Measurements from ENCODE around the gene LRP1-AS.

The LRP1-AS gene

DNA sequence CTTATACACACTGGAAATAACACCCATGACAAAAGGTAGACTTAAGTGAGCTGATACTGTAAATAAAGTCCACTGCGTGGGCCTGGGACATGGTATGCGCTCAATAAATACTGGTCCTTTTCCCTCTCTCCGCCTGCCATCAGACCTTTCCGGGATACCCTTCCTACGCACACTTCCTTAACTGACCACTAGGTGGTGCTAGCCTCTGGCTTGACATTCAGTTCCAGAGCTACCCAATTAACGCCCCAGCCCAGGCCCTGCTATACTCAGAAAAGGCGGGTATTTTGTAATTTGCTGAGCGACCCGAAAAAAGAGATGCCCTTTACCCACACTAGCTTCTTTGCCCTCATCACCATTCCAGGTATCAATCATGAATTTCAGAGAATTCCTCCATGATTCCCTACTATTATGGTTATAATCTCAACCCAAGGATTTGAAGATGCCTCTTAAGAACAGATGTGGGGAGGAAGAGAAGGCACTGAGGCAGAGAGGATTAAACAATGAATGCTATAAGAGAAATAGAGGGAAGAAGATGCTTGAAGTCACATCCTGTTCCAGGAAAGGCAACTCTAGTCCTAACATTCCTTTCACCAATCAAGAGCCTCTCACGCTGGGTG is 23.1 kb downstream of the LRP1-AS start:
- in situ Hi-C loops (cut with MboI; ENCODE audit: low sequenced_read_pairs) = loop anchor here (5.0 kb wide), 1 partner anchor 53 kb away; no protein-coding TSS in a partner anchor

- in situ Hi-C loops (cut with MboI; ENCODE audit: low sequenced_read_pairs) = loop anchor here (5.0 kb wide), 1 partner anchor 53 kb away; no protein-coding TSS in a partner anchor
Observed at GRCh38 chr12:57123813-57124212, 23.6 kb downstream of the LRP1-AS start.

GRCh38 chr12:57120718-57121117 is 26.7 kb downstream of the LRP1-AS start:
- in situ Hi-C loops (cut with MboI; ENCODE audit: low sequenced_read_pairs) = loop anchor here (5.0 kb wide), 1 partner anchor 57 kb away; no protein-coding TSS in a partner anchor

DNA sequence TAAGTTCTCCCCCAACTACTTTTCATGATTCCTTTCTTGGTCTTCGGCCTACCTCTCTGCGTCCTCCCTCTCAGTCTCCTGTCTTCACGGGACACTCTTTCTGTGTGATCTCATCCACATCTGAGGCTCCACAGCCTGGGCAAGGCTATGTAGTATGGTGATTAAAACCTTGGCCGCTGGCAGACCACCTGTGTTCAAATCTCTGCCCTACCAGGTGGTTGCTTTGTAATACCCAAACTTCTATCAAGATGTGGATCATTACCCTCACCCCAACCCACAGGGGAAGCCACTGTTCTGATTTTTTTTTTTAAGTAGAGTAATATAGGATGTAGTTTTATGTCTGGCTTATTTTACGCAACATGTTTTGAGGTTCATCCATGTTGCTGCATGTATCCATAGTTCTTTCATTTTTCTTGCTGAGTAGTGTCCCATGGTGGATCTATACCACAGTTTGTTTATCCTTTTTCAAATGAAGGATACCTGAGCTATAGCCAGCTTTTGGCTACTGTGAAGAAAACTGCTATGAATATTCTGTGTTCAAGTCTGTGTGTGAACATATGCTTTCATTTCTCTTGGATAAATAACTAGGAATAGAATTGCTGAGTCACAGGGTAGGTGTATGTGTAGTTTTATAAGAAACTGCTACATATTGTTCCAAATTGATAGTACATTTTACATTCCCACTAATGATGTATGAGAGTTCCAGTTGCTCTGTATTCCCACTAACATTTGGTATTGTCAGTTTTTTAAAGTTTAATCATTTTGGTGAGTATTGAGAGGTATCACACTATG is 27.9 kb downstream of the LRP1-AS start:
- in situ Hi-C loops (cut with MboI; ENCODE audit: low sequenced_read_pairs) = loop anchor here (5.0 kb wide), 1 partner anchor 58 kb away; no protein-coding TSS in a partner anchor

DNA sequence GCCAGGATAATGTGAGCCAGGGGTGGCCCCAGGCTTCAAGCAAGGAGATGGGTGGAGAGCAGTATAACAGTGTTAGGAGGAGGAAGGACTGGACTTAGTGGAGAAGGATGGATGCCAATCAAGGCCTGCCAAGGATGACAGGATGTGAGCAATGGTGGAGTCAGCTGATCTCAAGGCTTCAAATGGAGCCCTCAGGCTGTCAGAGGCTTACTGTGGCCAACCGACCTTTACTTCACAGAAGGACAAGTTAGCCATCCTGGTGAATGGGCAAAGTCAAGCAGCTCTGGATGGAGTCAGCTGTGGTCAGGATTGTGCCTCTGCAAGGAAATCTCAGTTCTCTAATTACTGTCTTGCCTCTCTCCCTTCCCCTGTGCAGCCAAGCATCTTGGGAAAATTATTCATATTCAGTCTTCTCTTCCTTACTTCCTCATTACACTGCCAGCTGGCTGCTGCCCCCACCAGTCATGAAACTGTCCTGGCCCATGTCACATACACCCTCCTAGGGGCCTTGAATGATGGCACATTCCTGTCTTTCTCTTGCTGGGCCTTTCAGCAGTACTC is 28.6 kb downstream of the LRP1-AS start:
- in situ Hi-C loops (cut with MboI; ENCODE audit: low sequenced_read_pairs) = no loop called here

DNA sequence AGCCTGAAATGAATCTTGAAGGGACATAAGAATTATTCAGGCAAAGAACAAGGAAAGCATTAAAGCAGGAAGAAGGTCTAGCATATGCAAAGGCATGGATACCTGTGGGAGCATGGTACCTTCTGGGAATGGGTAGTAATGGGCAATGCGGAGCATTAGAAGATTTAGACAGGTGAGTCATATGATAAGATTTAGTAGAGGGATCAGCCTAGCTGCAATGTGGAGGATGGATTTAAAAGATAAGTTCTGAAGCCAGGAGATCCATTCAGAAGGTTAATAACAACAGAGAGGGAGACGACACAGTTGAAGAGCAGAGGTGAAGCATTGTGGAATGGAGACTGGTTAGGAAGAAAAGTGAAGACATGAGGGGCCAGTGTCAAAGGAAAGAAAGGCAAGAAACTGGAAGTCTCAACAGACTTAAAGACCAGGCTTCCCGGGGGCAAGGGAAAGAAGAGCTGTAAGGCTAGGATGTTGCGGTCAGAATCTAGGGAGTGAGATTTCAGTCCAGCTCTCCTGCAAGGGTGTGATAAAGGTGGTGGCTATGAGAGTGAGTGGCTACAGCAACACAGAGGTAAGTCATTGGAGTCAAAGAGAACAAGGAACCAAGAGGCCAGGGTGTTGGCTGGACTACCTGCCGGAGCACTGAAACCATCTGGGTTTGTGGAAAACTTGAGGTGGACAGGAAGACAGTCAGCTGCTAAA is 30.7 kb downstream of the LRP1-AS start:
- in situ Hi-C loops (cut with MboI; ENCODE audit: low sequenced_read_pairs) = no loop called here

DNA sequence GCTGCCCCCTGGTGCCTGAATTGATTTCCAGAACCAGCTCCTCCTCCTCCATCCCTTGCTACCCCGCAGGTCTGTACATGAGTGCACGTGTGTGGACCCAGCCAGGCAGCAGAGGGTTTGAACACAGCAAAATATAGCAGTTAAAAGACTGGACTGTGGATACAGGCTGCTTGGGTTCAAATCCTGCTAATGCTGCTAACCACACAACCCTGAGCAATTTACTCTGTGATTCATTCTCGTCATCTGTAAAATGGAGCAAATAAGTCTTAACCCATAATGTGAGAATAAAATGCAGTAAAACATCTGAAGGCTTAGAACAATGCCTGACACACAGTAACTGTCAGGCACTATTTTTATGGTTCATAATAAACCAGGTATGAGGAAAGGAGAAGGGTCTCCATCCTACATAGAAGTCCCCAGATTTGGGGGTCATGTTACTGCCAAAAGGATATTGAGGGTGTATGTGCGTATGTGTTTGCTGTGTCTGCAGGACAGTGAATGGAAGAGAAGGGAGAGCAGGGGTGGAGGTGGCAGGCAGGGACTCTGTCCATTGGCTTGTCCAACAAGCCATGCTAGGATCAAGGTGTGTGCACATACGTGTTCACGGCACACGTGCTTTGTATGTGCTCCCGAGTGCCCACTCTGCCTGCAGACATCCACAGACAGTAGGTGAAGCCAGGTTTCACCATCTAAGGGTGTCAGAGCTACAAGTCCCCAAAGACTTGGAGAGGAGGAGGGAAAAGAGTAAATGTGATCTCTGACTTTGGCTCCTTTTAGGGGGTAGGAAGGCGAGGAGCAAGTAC is 34.7 kb downstream of the LRP1-AS start:
- in situ Hi-C loops (cut with MboI; ENCODE audit: low sequenced_read_pairs) = no loop called here

DNA sequence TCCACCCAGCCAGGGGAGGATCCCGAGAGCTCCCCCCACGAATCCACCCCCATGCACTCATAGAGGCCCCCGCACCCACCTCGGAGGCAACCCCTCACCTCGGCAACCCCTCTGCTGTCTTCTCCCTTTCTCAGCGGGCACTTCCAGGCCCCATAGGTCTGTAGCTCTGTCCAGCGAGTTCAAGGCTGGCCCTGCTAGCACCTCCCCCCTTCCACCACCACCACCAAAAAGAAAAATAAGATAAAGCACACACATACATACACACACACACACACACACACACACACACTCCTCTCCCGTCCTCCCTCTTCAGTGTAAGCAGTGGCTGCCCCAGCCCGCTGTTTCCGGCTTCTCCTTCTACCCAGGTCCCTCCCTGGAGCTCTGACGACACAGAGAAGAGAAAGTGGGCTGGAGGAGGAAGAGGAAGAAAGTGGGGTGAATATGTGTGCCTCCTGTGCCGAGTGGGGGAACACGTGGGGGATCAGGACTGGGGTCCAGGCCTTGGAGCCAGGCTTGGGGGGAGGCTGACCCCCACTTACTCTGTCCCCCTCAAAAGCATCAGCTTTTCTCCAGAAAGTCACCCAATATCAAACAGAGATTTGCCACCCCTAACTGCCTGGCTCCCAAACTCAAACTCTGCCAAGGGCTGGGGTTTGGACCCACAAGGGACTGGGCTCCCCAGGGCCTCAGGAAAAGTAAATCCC is 36.2 kb downstream of the LRP1-AS start, which contains the start of gene STAT6:
Gene STAT6 (minus strand): TSS at position 332 of the 704 bp plus-strand sequence. CDS start 3,084 bp downstream, outside the sequence.
- in situ Hi-C loops (cut with MboI; ENCODE audit: low sequenced_read_pairs) = no loop called here

- in situ Hi-C loops (cut with MboI; ENCODE audit: low sequenced_read_pairs) = no loop called here
Observed at GRCh38 chr12:57110104-57111030, 37.1 kb downstream of the LRP1-AS start.

GRCh38 chr12:57109207-57110103 is 38.0 kb downstream of the LRP1-AS start:
- in situ Hi-C loops (cut with MboI; ENCODE audit: low sequenced_read_pairs) = no loop called here

GRCh38 chr12:57107456-57108155 is 39.8 kb downstream of the LRP1-AS start:
- in situ Hi-C loops (cut with MboI; ENCODE audit: low sequenced_read_pairs) = no loop called here

DNA sequence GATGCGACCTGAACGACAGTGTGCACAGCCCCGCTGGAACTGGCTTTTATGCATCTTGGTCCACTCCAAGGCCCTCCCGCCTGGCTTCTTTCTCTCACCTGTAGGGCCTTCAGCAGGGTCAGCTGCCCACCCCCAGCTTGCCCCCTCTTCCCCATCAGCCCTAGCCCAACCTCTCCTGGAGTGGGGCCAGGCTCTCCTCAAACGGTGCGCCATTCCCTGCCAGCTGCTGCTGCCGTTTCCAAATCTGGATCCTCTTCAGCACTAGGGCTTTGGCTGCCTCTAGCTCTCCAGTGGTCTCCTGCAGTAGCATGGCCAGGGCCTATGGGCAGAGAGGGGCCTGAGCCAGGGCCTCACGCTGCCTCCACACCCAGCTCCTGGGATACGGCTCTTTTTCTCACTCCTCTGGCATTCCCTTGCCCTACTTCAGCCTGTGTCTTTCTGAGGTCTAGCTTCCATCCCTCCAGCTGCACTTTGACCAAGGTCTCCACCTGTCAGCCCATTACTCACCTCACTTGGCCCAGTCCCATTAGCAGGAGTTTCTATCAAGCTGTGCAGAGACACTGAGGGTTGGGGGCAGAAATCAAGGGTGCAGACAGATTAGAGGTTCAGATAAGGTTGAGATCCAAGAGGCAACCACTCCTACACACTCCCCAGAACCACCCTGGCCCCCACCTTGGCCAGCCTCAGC is 41.3 kb downstream of the LRP1-AS start:
- in situ Hi-C loops (cut with MboI; ENCODE audit: low sequenced_read_pairs) = no loop called here

DNA sequence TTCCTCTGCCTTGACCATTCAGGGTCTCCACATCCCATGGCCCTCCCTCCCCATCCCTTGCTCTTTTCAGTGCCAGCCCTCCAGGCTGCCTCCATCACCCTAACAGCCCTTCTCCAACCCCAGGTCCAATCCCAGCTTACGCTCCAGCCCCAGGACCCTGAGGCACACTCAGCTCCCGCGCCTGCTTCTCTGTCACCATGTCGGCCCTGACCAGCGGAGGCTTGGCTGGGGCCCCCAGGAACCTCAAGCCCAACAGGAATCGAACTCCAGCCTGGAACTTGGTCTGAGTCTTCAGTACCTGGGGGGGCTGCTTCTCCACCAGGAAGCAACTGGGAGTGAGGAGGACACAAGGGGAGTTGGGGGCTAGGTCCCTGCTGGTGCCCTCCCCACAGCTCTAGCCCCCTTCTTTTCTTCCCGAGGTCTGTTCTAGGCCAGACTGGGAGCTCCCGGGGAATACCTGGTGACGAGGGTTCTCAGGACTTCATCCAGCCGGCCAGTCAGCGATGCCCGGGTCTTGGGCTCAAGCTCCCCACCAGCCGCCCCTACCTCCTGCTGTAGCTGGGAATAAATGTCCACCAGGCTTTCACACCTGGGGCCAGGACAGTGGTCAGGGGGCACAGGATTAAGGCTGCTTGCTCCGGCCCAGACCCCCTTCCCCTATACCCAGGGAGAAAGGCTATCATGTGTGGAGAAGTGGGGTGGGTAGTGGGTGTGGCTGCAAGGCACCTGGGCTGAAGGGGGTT is 42.2 kb downstream of the LRP1-AS start:
- in situ Hi-C loops (cut with MboI; ENCODE audit: low sequenced_read_pairs) = no loop called here

GRCh38 chr12:57104292-57104910 is 43.0 kb downstream of the LRP1-AS start:
- in situ Hi-C loops (cut with MboI; ENCODE audit: low sequenced_read_pairs) = no loop called here

DNA sequence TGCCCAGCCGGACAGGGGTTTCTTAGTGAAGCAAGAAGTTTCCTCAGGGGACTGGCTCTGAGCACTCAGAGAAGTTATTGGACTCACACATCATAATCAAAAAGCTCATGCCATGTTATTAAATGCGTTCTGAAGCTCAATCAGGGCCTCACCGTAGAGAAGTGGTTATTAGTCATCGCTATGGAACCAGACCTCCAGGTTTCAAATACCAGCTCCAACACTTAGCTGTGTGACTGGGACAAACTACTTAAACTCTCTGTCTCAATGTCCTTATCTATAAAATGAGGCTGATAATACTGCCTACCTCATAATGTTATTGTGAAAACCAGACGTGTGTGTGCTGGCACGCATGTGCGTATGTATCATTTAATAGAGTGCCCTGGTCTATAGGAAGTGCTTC is 43.6 kb downstream of the LRP1-AS start:
- in situ Hi-C loops (cut with MboI; ENCODE audit: low sequenced_read_pairs) = no loop called here

All from HL-60/S4 treated with retinoic acid at 250 ng/mL for 4 days and 3 days (cell line).